ENCODE results near the gene RPL5.

Gene RPL5

DNA sequence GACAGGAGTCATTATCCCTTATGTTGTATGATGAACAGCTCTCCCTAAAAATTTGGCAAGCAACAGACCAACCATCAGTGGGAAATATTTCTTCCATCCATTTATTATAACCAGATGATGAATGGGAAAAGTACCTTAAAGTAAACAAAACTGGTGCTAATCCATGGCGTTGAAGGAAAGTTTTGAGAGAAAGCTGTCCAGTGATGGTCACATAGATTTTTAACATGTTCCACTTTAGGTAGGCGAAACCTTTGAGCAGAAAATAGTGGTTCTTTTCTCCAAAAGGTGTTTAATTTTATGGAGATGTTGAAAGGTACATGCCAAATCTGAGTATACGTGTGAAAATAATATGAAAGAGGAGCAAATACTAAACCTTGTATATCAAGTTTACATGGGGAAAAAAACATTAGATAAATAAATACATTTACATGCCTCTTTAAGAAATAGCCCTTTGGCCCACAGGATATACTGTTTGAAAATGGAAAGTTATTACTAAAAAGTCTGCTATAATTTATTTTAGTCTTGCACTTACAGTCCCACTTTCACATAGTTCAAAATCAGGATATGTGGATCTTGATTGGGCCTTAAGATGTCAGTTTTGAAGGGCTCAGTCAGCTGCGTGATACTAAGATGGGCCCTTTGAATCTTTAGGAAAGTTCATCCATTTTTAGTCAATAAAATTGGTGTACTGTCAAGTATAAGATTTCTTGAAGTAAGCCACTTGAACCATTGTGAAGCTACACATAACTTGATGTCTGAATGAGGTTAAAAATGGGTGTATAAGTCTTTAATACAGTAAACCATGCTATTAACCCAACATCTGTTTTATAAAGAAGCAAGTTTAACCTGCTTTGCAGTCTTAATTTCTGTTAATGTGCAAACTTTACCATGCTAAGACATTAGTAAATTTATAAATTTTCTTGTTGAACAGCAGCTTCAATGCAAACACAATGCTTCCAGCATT lies 10.5 kb downstream of the RPL5 start:
- DNase-seq (ENCODE audit: low read depth), result no peak
- H3K4me3 ChIP-seq (ENCODE audit: low read depth, low read length), result no peak overlapping the region
- TF ChIP-seq, protein P1, sequence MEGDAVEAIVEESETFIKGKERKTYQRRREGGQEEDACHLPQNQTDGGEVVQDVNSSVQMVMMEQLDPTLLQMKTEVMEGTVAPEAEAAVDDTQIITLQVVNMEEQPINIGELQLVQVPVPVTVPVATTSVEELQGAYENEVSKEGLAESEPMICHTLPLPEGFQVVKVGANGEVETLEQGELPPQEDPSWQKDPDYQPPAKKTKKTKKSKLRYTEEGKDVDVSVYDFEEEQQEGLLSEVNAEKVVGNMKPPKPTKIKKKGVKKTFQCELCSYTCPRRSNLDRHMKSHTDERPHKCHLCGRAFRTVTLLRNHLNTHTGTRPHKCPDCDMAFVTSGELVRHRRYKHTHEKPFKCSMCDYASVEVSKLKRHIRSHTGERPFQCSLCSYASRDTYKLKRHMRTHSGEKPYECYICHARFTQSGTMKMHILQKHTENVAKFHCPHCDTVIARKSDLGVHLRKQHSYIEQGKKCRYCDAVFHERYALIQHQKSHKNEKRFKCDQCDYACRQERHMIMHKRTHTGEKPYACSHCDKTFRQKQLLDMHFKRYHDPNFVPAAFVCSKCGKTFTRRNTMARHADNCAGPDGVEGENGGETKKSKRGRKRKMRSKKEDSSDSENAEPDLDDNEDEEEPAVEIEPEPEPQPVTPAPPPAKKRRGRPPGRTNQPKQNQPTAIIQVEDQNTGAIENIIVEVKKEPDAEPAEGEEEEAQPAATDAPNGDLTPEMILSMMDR (IDR thresholded peaks at IDR 0.05; ENCODE audit: low read depth, low read length, missing control alignments), result no peak

DNA sequence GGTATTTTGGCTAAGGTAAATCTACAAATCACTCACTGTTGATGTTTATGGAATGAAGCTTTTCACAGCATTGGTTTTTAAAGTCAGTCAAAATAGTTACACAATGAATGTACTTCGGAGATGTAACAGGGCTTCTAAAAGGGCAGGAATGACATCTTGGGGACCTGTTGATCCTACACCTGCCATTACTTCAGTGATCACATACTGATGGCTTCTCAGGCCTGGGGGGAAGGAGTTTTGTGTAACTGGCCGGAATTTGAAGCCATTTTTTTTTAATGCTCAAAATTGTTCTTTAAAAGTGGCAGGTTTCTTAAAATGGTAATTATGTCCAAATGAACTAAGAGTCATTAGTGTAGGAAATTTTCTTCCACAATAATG lies 11.2 kb downstream of the RPL5 start:
- TF ChIP-seq, protein P1 (IDR thresholded peaks at IDR 0.05; ENCODE audit: low read depth, low read length, missing control alignments), result no peak
- H3K4me3 ChIP-seq (ENCODE audit: low read depth, low read length), result no peak overlapping the region
- no peak for DNase-seq (ENCODE audit: low read depth)

DNA sequence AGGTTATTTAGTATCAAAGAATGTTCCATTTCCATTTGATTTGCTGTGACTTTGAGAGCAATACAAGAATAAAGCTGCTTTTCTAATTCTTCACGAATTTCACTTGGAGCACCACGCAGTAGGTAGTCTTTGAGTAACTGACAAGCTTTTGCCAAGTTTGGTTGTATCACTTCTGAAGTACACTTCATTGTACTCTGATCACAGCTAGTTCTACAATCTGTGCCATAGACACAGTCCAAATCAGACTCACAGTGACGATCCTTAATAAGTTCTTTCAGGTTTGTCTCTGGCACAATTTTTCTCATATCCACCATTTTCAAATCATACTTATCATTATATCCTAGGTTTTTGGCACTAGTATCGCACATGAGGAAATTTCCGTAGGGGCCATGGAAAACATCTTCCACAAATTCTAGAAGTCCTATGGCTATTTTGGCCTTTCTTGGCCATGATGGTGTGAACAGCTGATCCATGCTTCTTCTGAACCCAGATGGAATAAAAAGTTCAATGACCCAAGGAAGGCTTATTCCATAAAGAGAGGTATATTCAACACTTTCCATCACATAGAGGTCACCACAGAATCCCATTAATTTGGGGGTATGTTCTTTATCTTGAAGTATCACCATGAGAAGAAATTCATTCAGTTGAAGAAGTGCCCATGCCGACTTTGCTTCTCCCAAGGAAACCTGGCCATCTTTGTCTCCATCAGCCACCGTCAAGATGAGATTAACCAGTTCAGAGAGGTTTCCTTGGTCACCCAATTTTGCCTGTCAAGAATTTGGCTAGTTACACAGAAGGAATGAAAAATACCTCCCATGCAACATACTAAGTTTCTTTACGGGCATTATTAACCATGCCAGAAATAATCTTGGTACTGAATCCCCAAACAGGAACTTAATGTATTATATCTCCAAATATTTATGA lies 11.9 kb downstream of the RPL5 start:
- TF ChIP-seq, protein P1 (IDR thresholded peaks at IDR 0.05; ENCODE audit: low read depth, low read length, missing control alignments), result no peak
- DNase-seq (ENCODE audit: low read depth), result no peak
- H3K4me3 ChIP-seq (ENCODE audit: low read depth, low read length), result no peak overlapping the region

DNA sequence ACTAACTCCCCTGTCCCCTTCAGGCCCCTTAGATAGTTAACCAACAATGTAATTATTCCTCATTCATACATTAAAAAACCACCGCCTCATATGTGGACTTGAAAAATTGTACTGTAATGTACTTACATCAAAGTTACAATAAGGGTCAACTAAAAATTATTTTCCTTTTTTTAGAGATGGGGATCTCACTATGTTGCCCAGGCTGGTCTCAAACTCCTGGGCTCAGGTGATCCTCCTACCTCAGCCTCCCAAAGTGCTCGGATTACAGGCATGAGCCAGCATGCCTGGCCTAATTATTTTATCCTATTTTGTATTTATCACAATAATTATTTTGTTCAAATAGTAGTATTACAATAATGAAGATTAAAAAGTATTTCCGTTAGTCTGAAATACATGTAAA lies 12.6 kb downstream of the RPL5 start:
- no peak overlapping the region for H3K4me3 ChIP-seq (ENCODE audit: low read depth, low read length)

DNA sequence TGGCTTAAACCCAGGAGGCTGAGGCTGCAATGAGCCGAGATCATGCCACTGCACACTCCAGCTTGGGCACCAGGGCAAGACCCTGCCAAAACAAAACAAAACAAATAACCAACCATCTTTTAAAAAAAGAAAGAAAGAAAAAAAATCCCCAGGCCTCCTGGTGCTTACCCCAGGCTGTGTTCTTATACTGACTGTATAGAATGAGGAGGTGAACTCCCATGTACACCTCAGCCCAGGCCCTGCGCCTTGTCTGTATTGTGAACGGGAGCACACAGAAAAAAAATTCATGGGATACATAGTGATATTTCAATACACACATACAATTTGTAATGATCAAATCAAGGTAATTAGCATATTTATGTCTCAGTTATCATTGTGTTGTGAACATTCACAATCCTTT lies 14.1 kb downstream of the RPL5 start:
- no peak for DNase-seq (ENCODE audit: low read depth)
- TF ChIP-seq, protein P1 (IDR thresholded peaks at IDR 0.05; ENCODE audit: low read depth, low read length, missing control alignments), result no peak
- H3K4me3 ChIP-seq (ENCODE audit: low read depth, low read length), result no peak overlapping the region

More for the DNA sequence above, 12.6 kb downstream of the RPL5 start:
- TF ChIP-seq, protein P1 (IDR thresholded peaks at IDR 0.05; ENCODE audit: low read depth, low read length, missing control alignments), result no peak
- DNase-seq (ENCODE audit: low read depth), result no peak

DNA sequence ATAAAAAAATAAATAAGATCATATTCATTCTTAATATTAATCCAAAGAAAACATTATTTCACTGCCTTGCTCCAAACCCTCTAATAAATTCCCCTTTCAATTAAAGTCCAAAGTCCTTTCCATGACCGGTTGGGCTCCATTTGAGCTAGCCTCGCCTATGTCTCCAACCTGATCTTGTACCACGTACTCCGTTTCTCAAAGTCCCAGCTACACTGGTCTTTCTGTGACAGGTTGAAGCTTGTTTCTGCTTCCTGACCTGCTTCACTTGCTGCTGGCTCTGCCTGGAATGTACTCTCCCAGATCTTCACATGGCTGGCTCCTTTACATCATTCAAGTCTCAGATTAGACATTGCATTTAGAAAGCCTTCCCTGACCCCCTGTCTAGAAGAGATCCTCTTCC lies 16.4 kb downstream of the RPL5 start:
- TF ChIP-seq, protein P1 (IDR thresholded peaks at IDR 0.05; ENCODE audit: low read depth, low read length, missing control alignments), result no peak
- DNase-seq (ENCODE audit: low read depth), result no peak
- H3K4me3 ChIP-seq (ENCODE audit: low read depth, low read length), result no peak overlapping the region
